GM12872 (cell line): ENCODE measurements around the gene NRBP1.

ENCODE experiments used
- CTCF ChIP-seq: IDR thresholded peaks from 3 replicates; pipeline ENCODE4 v1.5.1; 2011; ENCODE audit warnings: low read depth, mild to moderate bottlenecking, low read length, moderate library complexity; ENCODE audit not compliant: insufficient read depth

NRBP1 gene

GRCh38 chr2:27445615-27446014 is 17.2 kb downstream of the NRBP1 start:
- TF ChIP-seq CTCF, result no peak

GRCh38 chr2:27446057-27446456 is 17.6 kb downstream of the NRBP1 start:
- TF ChIP-seq CTCF, result no peak

- TF ChIP-seq CTCF, result no peak
Observed at GRCh38 chr2:27448381-27448780, 19.9 kb downstream of the NRBP1 start.

GRCh38 chr2:27451095-27451494 is 22.7 kb downstream of the NRBP1 start:
- no peak for TF ChIP-seq CTCF

GRCh38 chr2:27453968-27454367 is 25.5 kb downstream of the NRBP1 start:
- no peak for TF ChIP-seq CTCF

GRCh38 chr2:27461118-27461517 is 32.7 kb downstream of the NRBP1 start:
- no peak for TF ChIP-seq CTCF

GRCh38 chr2:27464443-27464842 is 36.0 kb downstream of the NRBP1 start:
- no peak for TF ChIP-seq CTCF

GRCh38 chr2:27471961-27472360 is 43.5 kb downstream of the NRBP1 start:
- no peak for TF ChIP-seq CTCF
